Aorta (tissue), 5 donors: ENCODE data around the gene MIA2. TPM values are rescaled to one million over a fixed set of nuclear protein-coding genes. Genes with fewer than 3 reads are reported as not detected.

Experiments used
- ATAC-seq: fragments of 200-7000 bp; cut with Tn5 transposase; one replicate; pipeline ENCODE4 v1.9.1; 2022; ENCODE audit warnings: moderate library complexity; ENCODE audit not compliant: low FRiP score
- DNase-seq, 2 donors: peaks; one replicate each; pipeline ENCODE4 v3.0.0-alpha.2; 2020
- H3K27ac ChIP-seq, 2 donors: one replicate each; pipeline ENCODE4 v1.5.1; 2013; ENCODE audit warnings: low read length in 2 of 2, mild to moderate bottlenecking in 2 of 2, moderate library complexity in 2 of 2, control low read depth in 1 of 2, inconsistent platforms in 1 of 2, low read depth in 1 of 2
- H3K27me3 ChIP-seq, 2 donors: one replicate each; pipeline ENCODE4 v1.6.1; 2013; ENCODE audit warnings: control low read depth in 1 of 2, low read length in 1 of 2, mild to moderate bottlenecking in 1 of 2, moderate library complexity in 1 of 2; ENCODE audit not compliant: insufficient read depth in 2 of 2, control insufficient read depth in 1 of 2
- H3K36me3 ChIP-seq, 2 donors: one replicate each; pipeline ENCODE4 v1.6.1; 2013; ENCODE audit warnings: control low read depth in 1 of 2, low read length in 1 of 2, mild to moderate bottlenecking in 1 of 2; ENCODE audit not compliant: insufficient read depth in 2 of 2, control insufficient read depth in 1 of 2
- H3K4me1 ChIP-seq, 2 donors: one replicate each; pipeline ENCODE4 v1.6.1; 2013; ENCODE audit warnings: low read length in 2 of 2, control low read depth in 1 of 2, mild to moderate bottlenecking in 1 of 2, moderate library complexity in 1 of 2; ENCODE audit not compliant: insufficient read depth in 2 of 2, control insufficient read depth in 1 of 2
- H3K4me3 ChIP-seq, 2 donors: one replicate each; pipeline ENCODE4 v1.5.1; 2013; ENCODE audit warnings: low read length in 2 of 2, control low read depth in 1 of 2, mild to moderate bottlenecking in 1 of 2
- H3K9me3 ChIP-seq: one replicate; pipeline ENCODE4 v1.6.1; 2013; ENCODE audit warnings: mild to moderate bottlenecking, low read length; ENCODE audit not compliant: control insufficient read depth
- WGBS, 2 donors: extraction: QIAGEN DNeasy Blood & Tissue Kit; methylation state at CpG; one replicate each; pipeline ENCODE4 v1.1.7; 2013; 5-methylcytosine and 5-hydroxymethylcytosine counted together
- intact Hi-C, 2 donors: fragments of 100-400 bp; cut with DNase I; formaldehyde crosslinking; loops; one replicate each; pipeline versions ENCODE4 v1.14.2 to v1.15.0; 2022
- polyA plus RNA-seq, 2 donors: library from polyadenylated mRNA; stranded (reverse); fragments of 200-250 nt; gene quantifications; one replicate each; pipeline ENCODE4 v1.2.3, GENCODE V29; 2013
- total RNA-seq, 2 donors: library from RNA; stranded (reverse); fragmentation: NEBNext Ultra II Directional; extraction: Animal tissue kit (Norgen Biotek cat#: 25700); gene quantifications; one replicate each; pipeline ENCODE4 v1.2.1, GENCODE V29; 2021
- donor health status: healthy with polysubstance abuse.
- donor health status: Bipolar disorder and iron deficiency.
- donor health status: DM: no; HTN: no; CAD: no.
- donor health status: DM: no; HTN: no; CAD: no.
- donor health status: DM: yes; HTN: yes; CAD: no.

Gene MIA2
- total and polyA plus RNA-seq, 4 donors: 13.5 to 26.7 (median 19.7) TPM

DNA sequence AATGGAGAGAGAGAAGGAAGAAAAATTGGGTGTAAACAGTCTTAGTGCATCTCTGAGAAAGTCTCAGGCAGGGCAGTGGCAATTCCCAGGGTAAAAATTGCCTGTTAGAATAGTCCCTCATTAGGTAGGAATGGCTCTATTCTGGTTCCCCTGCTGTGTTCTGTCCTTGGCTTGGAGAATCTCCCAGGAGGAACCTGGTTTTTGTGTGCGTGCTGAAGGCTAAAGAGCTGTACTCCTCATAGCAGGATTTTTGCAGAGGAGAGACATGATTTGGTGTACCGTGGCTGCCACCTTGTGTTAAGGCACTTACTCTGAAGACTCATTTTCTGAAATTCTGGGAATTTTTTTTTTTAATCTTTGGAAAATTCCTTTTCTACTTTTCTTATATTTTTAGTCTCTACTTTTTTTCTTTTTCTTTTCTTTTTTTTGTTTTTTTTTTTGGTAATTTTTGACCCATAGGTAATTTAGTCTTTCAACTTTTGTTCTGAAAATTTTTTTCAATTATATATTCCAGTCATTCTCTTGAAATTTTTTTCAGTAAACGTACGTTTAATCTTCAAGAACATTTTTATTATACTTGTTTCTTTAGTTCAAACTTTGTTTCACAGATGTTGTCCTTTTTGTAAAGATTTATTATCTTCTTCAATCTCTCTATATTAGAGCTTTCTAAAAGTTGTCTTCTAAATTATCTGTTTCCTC lies 134.7 kb downstream of the MIA2 start:
- H3K9me3 ChIP-seq: no peaks in the 10 kb centered on the region
- H3K27ac ChIP-seq: no peak overlapping the region
- no peak overlapping the region for H3K4me3 ChIP-seq
- H3K27me3 ChIP-seq: no peaks in the 10 kb centered on the region
- H3K36me3 ChIP-seq: no peaks in the 10 kb centered on the region
- ATAC-seq (peak; percentile 60), DNase-seq (peak in 1 of 2 donors; percentile 54)
- peaks cover 0 to 1% of the 10 kb centered on the region in 2 donors for H3K4me1 ChIP-seq
- intact Hi-C loops: loop anchor here (5.0 to 10.0 kb wide), 3 partner anchors 54 to 261 kb away; partner anchors contain the start of gene PNN (in 1 of the 2)
- 48 to 49% methylated on average over 4 of the region's 4 CpGs for WGBS, 2 donors

DNA sequence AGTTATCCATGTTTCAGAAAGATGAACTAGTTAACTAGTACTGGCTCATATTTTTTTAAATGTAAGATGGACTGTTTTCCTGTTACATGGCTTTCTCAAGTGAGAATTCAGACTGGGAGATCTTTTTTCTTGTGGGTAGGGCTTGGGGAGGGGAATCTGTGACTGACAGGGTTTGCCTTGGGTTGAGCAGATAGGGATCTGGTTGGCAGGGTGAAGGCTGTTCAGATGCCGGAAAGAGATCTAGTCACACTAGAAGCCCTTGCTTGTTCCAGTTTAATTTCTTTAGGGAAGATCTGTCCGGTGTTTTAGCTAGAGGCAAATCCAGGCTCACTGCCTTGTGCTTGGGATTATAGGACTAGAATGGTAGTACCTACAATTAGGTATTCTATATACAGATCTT lies 135.3 kb downstream of the MIA2 start:
- no peak overlapping the region for H3K27ac ChIP-seq
- H3K9me3 ChIP-seq: no peaks in the 10 kb centered on the region
- H3K27me3 ChIP-seq: no peaks in the 10 kb centered on the region
- H3K36me3 ChIP-seq: no peaks in the 10 kb centered on the region
- no peak overlapping the region for H3K4me3 ChIP-seq
- ATAC-seq (no peak), DNase-seq (no peak)
- H3K4me1 ChIP-seq: peaks cover 0 to 1% of the 10 kb centered on the region in 2 donors
- 91% methylated on average over 2 of the region's 2 CpGs for WGBS, 2 donors
- intact Hi-C loops: loop anchor here (5.0 to 10.0 kb wide), 3 partner anchors 54 to 262 kb away; partner anchors contain the start of gene PNN (in 1 of the 2)

- Histone ChIP-seq H3K36me3 (no peaks in the 10 kb centered on the region), H3K4me3 (no peak overlapping the region), H3K4me1 (peaks cover 0 to 3% of the 10 kb centered on the region in 2 donors), H3K27me3 (no peaks in the 10 kb centered on the region), H3K27ac (no peak overlapping the region), H3K9me3 (no peaks in the 10 kb centered on the region)
- DNase-seq (no peak), ATAC-seq (no peak)
- WGBS, 2 donors: 92 to 93% methylated on average over 12 of the region's 12 CpGs
- intact Hi-C loops: loop anchor here in 1 of 2 donors (5.0 to 10.0 kb wide), 2 partner anchors 54 to 198 kb away; partner anchors contain the start of gene TRAPPC6B
These were observed 136.7 kb downstream of the MIA2 start for GRCh38 chr14:39370415-39370814.

DNA sequence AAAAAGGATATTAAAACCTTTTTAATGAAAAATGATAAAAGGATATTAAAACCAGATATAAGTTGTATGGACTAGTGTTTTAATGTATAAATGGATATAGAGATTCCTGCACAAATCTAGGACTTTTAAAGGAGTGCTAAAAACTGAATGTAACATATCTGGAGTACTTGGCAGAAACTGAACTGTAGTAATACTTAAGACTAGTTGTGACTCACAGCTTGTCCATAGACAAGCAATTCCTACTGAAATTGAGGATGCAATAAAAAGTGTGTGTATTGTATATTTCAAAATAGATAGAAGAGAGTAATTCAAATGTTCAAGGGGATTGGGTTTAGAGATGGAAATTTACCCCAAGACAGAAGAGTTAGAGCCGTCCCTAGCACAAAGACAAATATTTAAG lies 138.9 kb downstream of the MIA2 start:
- ATAC-seq (no peak), DNase-seq (no peak)
- Histone ChIP-seq H3K36me3 (no peaks in the 10 kb centered on the region), H3K27ac (no peak overlapping the region), H3K9me3 (no peaks in the 10 kb centered on the region), H3K4me3 (no peak overlapping the region), H3K4me1 (peaks cover 0 to 3% of the 10 kb centered on the region in 2 donors), H3K27me3 (no peaks in the 10 kb centered on the region)
- WGBS, 2 donors: 92 to 98% methylated on average over 1 of the region's 1 CpG
- intact Hi-C loops: loop anchor here in 1 of 2 donors (5.0 to 10.0 kb wide), 2 partner anchors 52 to 200 kb away; partner anchors contain the start of gene TRAPPC6B

GRCh38 chr14:39374851-39375250 lies 141.1 kb downstream of the MIA2 start:
- ATAC-seq (no peak), DNase-seq (no peak)
- intact Hi-C loops: loop anchor here in 1 of 2 donors (5.0 to 10.0 kb wide), 2 partner anchors 50 to 203 kb away; partner anchors contain the start of gene TRAPPC6B
- Histone ChIP-seq H3K9me3 (no peaks in the 10 kb centered on the region), H3K27me3 (no peaks in the 10 kb centered on the region), H3K4me3 (no peak overlapping the region), H3K4me1 (peaks cover 0 to 2% of the 10 kb centered on the region in 2 donors), H3K36me3 (no peaks in the 10 kb centered on the region), H3K27ac (peak overlapping the region in 1 of 2 donors; percentile 76)

- H3K27me3 ChIP-seq: no peaks in the 10 kb centered on the region
- no peaks in the 10 kb centered on the region for H3K36me3 ChIP-seq
- H3K4me1 ChIP-seq: peaks cover 0 to 2% of the 10 kb centered on the region in 2 donors
- WGBS, 2 donors: 3 to 4% methylated on average over 4 of the region's 4 CpGs
- ATAC-seq: peak; percentile 57
- H3K27ac ChIP-seq: peak overlapping the region in 1 of 2 donors; percentile 87
- no peak for DNase-seq
- H3K9me3 ChIP-seq: no peaks in the 10 kb centered on the region
- H3K4me3 ChIP-seq: peak overlapping the region in 1 of 2 donors; percentile 26
- intact Hi-C loops: loop anchor here in 1 of 2 donors (10.0 kb wide), 1 partner anchor 48 kb away; no protein-coding TSS in a partner anchor
These were observed 143.1 kb downstream of the MIA2 start for GRCh38 chr14:39376667-39377403.

- H3K9me3 ChIP-seq: no peaks in the 10 kb centered on the region
- 25 to 28% methylated on average over 4 of the region's 4 CpGs for WGBS, 2 donors
- intact Hi-C loops: no loop called here
- H3K27ac ChIP-seq: peak overlapping the region; percentile 33 to 76
- DNase-seq (no peak), ATAC-seq (no peak)
- H3K27me3 ChIP-seq: no peaks in the 10 kb centered on the region
- H3K4me3 ChIP-seq: peak overlapping the region; percentile 12 to 26
- H3K4me1 ChIP-seq: peaks cover 0 to 2% of the 10 kb centered on the region in 2 donors
- H3K36me3 ChIP-seq: peaks cover 0 to 2% of the 10 kb centered on the region in 2 donors
These were observed 147.7 kb downstream of the MIA2 start for GRCh38 chr14:39381366-39381765.

DNA sequence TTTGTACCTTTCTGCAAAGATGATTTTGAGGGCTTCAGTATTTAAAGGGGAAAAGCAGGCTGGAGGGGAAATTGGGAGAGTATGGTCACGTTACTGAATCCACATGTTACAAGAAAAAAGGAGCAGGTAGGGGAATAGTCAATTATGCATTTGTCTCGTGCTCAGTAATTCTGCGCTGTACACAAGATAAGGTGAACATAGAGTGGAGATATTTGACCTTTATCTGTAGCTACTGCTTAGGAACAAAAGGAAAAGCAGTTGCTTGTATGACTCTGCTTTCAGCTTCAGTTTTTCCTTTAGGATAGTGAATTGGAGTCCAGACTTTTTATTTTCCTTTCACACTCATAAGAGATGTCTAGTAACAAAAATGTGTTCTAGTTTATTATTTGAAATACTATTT lies 148.7 kb downstream of the MIA2 start:
- H3K36me3 ChIP-seq: peaks cover 0 to 2% of the 10 kb centered on the region in 2 donors
- DNase-seq (no peak), ATAC-seq (no peak)
- H3K4me1 ChIP-seq: peaks cover 0 to 2% of the 10 kb centered on the region in 2 donors
- no peak overlapping the region for H3K4me3 ChIP-seq
- intact Hi-C loops: no loop called here
- no peaks in the 10 kb centered on the region for H3K27me3 ChIP-seq
- 93 to 95% methylated on average over 3 of the region's 3 CpGs for WGBS, 2 donors
- H3K9me3 ChIP-seq: no peaks in the 10 kb centered on the region
- H3K27ac ChIP-seq: no peak overlapping the region
